HepG2 (cell line): ENCODE data around the gene LOC128125822.
A peak's percentile ranks its signal among the peaks of the same experiment; 100 is the strongest.

Experiments used
- ATAD3A ChIP-seq: sonication (generic); formaldehyde crosslinking; IDR thresholded peaks from 2 replicates; pipeline ENCODE4 v1.4.0; 2020; ENCODE audit warnings: missing genetic modification reagents
- CCDC6 ChIP-seq: sonication (generic); formaldehyde crosslinking; IDR thresholded peaks from 2 replicates; pipeline ENCODE4 v1.8.1; 2022; ENCODE audit warnings: mild to moderate bottlenecking, missing genetic modification reagents, moderate library complexity
- CHD4 ChIP-seq: fragments of 200-600 bp; sonication (generic); IDR thresholded peaks from 2 replicates; pipeline ENCODE4 v1.7.0; 2017; ENCODE audit warnings: mild to moderate bottlenecking, low read length, borderline replicate concordance
- DNMT3B ChIP-seq: conservative IDR thresholded peaks from 2 replicates; pipeline ENCODE4 v1.6.1; 2016; ENCODE audit warnings: missing biosample characterization, control low read depth
- FOSL1 ChIP-seq: sonication (generic); formaldehyde crosslinking; IDR thresholded peaks from 2 replicates; pipeline ENCODE4 v1.9.0; 2021; ENCODE audit warnings: missing genetic modification reagents, borderline replicate concordance
- GATAD2A ChIP-seq: IDR thresholded peaks from 2 replicates; pipeline ENCODE4 v1.6.1; 2016
- IRX3 ChIP-seq: sonication (generic); formaldehyde crosslinking; IDR thresholded peaks from 2 replicates; pipeline ENCODE4 v1.8.1; 2023; ENCODE audit warnings: mild to moderate bottlenecking, low read depth, missing genetic modification reagents, borderline replicate concordance
- MED1 ChIP-seq: sonication (generic); formaldehyde crosslinking; IDR thresholded peaks from 2 replicates; pipeline ENCODE4 v1.4.0; 2020; ENCODE audit warnings: missing genetic modification reagents
- MTERF4 ChIP-seq: sonication (generic); formaldehyde crosslinking; IDR thresholded peaks from 2 replicates; pipeline ENCODE4 v1.8.0; 2023; ENCODE audit warnings: mild to moderate bottlenecking, missing genetic modification reagents
- NKX3-1 ChIP-seq: sonication (generic); formaldehyde crosslinking; IDR thresholded peaks from 2 replicates; pipeline ENCODE4 v1.5.0; 2020; ENCODE audit warnings: missing genetic modification reagents
- RBAK ChIP-seq: sonication (generic); formaldehyde crosslinking; IDR thresholded peaks from 2 replicates; pipeline ENCODE4 v1.5.1; 2020; ENCODE audit warnings: mild to moderate bottlenecking, missing genetic modification reagents
- SATB2 ChIP-seq: sonication (generic); formaldehyde crosslinking; IDR thresholded peaks from 2 replicates; pipeline ENCODE4 v1.5.0; 2020; ENCODE audit warnings: missing genetic modification reagents
- SMYD3 ChIP-seq: sonication (generic); formaldehyde crosslinking; IDR thresholded peaks from 2 replicates; pipeline ENCODE4 v1.8.1; 2023; ENCODE audit warnings: mild to moderate bottlenecking, missing genetic modification reagents
- WIZ ChIP-seq: sonication (generic); formaldehyde crosslinking; IDR thresholded peaks from 2 replicates; pipeline ENCODE4 v1.5.1; 2020; ENCODE audit warnings: mild to moderate bottlenecking, missing genetic modification reagents
- ZBTB46 ChIP-seq: sonication (generic); formaldehyde crosslinking; IDR thresholded peaks from 2 replicates; pipeline ENCODE4 v1.4.0; 2020; ENCODE audit warnings: mild to moderate bottlenecking, missing genetic modification reagents, borderline replicate concordance
- ZBTB8A ChIP-seq: sonication (generic); formaldehyde crosslinking; IDR thresholded peaks from 2 replicates; pipeline ENCODE4 v1.4.0; 2020; ENCODE audit warnings: mild to moderate bottlenecking, low read depth, missing genetic modification reagents, borderline replicate concordance
- ZNF143 ChIP-seq: sonication (generic); formaldehyde crosslinking; IDR thresholded peaks from 2 replicates; pipeline ENCODE4 v1.4.0; 2020; ENCODE audit warnings: missing genetic modification reagents
- ZNF251 ChIP-seq: sonication (generic); formaldehyde crosslinking; IDR thresholded peaks from 2 replicates; pipeline ENCODE4 v1.9.0; 2021; ENCODE audit warnings: mild to moderate bottlenecking, missing genetic modification reagents
- ZNF850 ChIP-seq: sonication (generic); formaldehyde crosslinking; conservative IDR thresholded peaks from 2 replicates; pipeline ENCODE4 v1.9.0; 2021; ENCODE audit warnings: mild to moderate bottlenecking, missing genetic modification reagents
- TF ChIP-seq, protein P1 (sequence below): sonication (generic); formaldehyde crosslinking; IDR thresholded peaks from 2 replicates; pipeline ENCODE4 v1.4.0; 2020; ENCODE audit warnings: mild to moderate bottlenecking, missing genetic modification reagents

Gene LOC128125822

GRCh38 chr6:63573076-63573898 lies 1.0 kb downstream of the LOC128125822 start (continued):
- TF ChIP-seq DNMT3B (CRISPR knock-in tag) (peak; percentile 65), MTERF4 (CRISPR knock-in tag) (no peak; the same call in 1 of the 2 replicates), CCDC6 (CRISPR knock-in tag) (peak; percentile 57; the same call in 1 of the 2 replicates), NKX3-1 (peak; percentile 42), SMYD3 (CRISPR knock-in tag) (no peak; the same call in 1 of the 2 replicates), WIZ (CRISPR knock-in tag) (0 out of 2 replicates have a peak, but pooled peaks have one; percentile 37), ZBTB46 (no peak), IRX3 (CRISPR knock-in tag) (peak; percentile 90), FOSL1 (no peak), ZNF251 (CRISPR knock-in tag) (no peak), SATB2 (CRISPR knock-in tag) (no peak), CHD4 (no peak), RBAK (no peak), MED1 (CRISPR knock-in tag) (peak; percentile 87), ZNF850 (CRISPR knock-in tag) (peak; percentile 87; the same call in 1 of the 2 replicates), GATAD2A (CRISPR knock-in tag) (no peak; the same call in 1 of the 2 replicates), ZNF143 (CRISPR knock-in tag) (no peak; the same call in 1 of the 2 replicates), ZBTB8A (CRISPR knock-in tag) (no peak), ATAD3A (CRISPR knock-in tag) (no peak)
- TF ChIP-seq, protein P1, sequence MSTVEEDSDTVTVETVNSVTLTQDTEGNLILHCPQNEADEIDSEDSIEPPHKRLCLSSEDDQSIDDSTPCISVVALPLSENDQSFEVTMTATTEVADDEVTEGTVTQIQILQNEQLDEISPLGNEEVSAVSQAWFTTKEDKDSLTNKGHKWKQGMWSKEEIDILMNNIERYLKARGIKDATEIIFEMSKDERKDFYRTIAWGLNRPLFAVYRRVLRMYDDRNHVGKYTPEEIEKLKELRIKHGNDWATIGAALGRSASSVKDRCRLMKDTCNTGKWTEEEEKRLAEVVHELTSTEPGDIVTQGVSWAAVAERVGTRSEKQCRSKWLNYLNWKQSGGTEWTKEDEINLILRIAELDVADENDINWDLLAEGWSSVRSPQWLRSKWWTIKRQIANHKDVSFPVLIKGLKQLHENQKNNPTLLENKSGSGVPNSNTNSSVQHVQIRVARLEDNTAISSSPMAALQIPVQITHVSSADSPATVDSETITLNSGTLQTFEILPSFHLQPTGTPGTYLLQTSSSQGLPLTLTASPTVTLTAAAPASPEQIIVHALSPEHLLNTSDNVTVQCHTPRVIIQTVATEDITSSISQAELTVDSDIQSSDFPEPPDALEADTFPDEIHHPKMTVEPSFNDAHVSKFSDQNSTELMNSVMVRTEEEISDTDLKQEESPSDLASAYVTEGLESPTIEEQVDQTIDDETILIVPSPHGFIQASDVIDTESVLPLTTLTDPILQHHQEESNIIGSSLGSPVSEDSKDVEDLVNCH (CRISPR knock-in tag), result no peak
